A673 (cell line): ENCODE results near the gene SPINK8.

Experiments used
- EZH2 ChIP-seq: fragments of 200-600 bp; sonication (generic); IDR thresholded peaks from 2 replicates; pipeline ENCODE4 v1.6.1; 2017; ENCODE audit warnings: borderline replicate concordance, low read depth, mild to moderate bottlenecking, mixed read lengths, antibody characterized with exemption, low read length; ENCODE audit not compliant: poor library complexity, severe bottlenecking
- TF ChIP-seq, protein P1 (sequence below): fragments of 300-800, 200-600 bp; sonication (generic); conservative IDR thresholded peaks from 2 replicates; pipeline ENCODE4 v1.5.1; 2017; ENCODE audit warnings: low read depth, mild to moderate bottlenecking, antibody characterized with exemption, low read length, moderate library complexity, mixed read lengths

DNA sequence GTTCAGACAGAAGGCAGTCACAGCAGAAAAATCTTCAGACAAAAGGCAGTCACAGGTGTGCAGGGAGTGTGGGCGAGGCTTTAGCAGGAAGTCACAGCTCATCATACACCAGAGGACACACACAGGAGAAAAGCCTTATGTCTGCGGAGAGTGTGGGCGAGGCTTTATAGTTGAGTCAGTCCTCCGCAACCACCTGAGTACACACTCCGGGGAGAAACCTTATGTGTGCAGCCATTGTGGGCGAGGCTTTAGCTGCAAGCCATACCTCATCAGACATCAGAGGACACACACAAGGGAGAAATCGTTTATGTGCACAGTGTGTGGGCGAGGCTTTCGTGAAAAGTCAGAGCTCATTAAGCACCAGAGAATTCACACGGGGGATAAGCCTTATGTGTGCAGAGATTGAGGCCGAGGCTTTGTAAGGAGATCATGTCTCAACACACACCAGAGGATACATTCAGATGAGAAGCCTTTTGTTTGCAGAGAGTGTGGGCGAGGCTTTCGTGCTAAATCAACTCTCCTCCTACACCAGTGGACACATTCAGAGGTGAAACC, 65.0 kb downstream of the SPINK8 start:
- TF ChIP-seq, protein P1, sequence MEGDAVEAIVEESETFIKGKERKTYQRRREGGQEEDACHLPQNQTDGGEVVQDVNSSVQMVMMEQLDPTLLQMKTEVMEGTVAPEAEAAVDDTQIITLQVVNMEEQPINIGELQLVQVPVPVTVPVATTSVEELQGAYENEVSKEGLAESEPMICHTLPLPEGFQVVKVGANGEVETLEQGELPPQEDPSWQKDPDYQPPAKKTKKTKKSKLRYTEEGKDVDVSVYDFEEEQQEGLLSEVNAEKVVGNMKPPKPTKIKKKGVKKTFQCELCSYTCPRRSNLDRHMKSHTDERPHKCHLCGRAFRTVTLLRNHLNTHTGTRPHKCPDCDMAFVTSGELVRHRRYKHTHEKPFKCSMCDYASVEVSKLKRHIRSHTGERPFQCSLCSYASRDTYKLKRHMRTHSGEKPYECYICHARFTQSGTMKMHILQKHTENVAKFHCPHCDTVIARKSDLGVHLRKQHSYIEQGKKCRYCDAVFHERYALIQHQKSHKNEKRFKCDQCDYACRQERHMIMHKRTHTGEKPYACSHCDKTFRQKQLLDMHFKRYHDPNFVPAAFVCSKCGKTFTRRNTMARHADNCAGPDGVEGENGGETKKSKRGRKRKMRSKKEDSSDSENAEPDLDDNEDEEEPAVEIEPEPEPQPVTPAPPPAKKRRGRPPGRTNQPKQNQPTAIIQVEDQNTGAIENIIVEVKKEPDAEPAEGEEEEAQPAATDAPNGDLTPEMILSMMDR = no peak
- TF ChIP-seq EZH2 = no peak
